ENCODE data around the gene ZBTB14. TPM values are rescaled to one million over a fixed set of nuclear protein-coding genes. Genes with fewer than 3 reads are reported as not detected.

Gene ZBTB14, protein sequence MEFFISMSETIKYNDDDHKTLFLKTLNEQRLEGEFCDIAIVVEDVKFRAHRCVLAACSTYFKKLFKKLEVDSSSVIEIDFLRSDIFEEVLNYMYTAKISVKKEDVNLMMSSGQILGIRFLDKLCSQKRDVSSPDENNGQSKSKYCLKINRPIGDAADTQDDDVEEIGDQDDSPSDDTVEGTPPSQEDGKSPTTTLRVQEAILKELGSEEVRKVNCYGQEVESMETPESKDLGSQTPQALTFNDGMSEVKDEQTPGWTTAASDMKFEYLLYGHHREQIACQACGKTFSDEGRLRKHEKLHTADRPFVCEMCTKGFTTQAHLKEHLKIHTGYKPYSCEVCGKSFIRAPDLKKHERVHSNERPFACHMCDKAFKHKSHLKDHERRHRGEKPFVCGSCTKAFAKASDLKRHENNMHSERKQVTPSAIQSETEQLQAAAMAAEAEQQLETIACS
- total RNA-seq, result 10 to 100 TPM; 11.1 to 14.9 TPM
- polyA plus RNA-seq, result 1 to 10 TPM; 6.1 to 7.2 TPM
- long read RNA-seq, donor 1, transcript ZBTB14-202 (3 exons, 1,814 nt), result major isoform, 6 of 7 reads
- long read RNA-seq, donor 1, partial matches to known transcripts, result 0 of 7 reads
- long read RNA-seq, donor 1, other reads (novel, unspliced or antisense), result 0 of 7 reads
- long read RNA-seq, donor 2, partial matches to known transcripts, result 0 of 5 reads
- long read RNA-seq, donor 2, other reads (novel, unspliced or antisense), result 0 of 5 reads
- long read RNA-seq, donor 3, partial matches to known transcripts, result 0 of 3 reads
- long read RNA-seq, donor 3, other reads (novel, unspliced or antisense), result 0 of 3 reads
- long read RNA-seq, donor 4, partial matches to known transcripts, result 0 of 1 reads
- long read RNA-seq, donor 4, other reads (novel, unspliced or antisense), result 0 of 1 reads
- long read RNA-seq, donor 5, transcript ZBTB14-202 (3 exons, 1,814 nt), result major isoform, 8 of 12 reads
- long read RNA-seq, donor 5, partial matches to known transcripts, result 0 of 12 reads
- long read RNA-seq, donor 5, other reads (novel, unspliced or antisense), result 0 of 12 reads

- H3K9ac ChIP-seq (ENCODE audit: insufficient read depth in 1 of 2, low read length in 2 of 2), result peak within 1 kb of the TSS; percentile 67 to 91
Measured at GRCh38 chr18:5295231-5295920, at the start of gene ZBTB14. Gene ZBTB14 (minus strand): TSS chr18:5295726. CDS start chr18:5293246, 2,480 bp downstream.

GRCh38 chr18:5339202-5339834 lies 43.8 kb upstream of the ZBTB14 start:
- 75 to 85% methylated on average over 2 of the region's 2 CpGs for WGBS, 2 donors
- TF ChIP-seq, protein P1, sequence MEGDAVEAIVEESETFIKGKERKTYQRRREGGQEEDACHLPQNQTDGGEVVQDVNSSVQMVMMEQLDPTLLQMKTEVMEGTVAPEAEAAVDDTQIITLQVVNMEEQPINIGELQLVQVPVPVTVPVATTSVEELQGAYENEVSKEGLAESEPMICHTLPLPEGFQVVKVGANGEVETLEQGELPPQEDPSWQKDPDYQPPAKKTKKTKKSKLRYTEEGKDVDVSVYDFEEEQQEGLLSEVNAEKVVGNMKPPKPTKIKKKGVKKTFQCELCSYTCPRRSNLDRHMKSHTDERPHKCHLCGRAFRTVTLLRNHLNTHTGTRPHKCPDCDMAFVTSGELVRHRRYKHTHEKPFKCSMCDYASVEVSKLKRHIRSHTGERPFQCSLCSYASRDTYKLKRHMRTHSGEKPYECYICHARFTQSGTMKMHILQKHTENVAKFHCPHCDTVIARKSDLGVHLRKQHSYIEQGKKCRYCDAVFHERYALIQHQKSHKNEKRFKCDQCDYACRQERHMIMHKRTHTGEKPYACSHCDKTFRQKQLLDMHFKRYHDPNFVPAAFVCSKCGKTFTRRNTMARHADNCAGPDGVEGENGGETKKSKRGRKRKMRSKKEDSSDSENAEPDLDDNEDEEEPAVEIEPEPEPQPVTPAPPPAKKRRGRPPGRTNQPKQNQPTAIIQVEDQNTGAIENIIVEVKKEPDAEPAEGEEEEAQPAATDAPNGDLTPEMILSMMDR (IDR thresholded peaks at IDR 0.05; ENCODE audit: control extremely low read depth, extremely low read depth), result no peak
- H3K27ac ChIP-seq (ENCODE audit: low read depth in 1 of 2, low read length in 1 of 2), result no peak overlapping the region

More at GRCh38 chr18:5295231-5295920, at the start of gene ZBTB14:
- Histone ChIP-seq H3K4me1 (ENCODE audit: control insufficient read depth in 5 of 5, insufficient read depth in 5 of 5, low read length in 5 of 5) (peaks cover 0 to 18% (median 5%) of the 10 kb centered on the region in 5 donors), H3K27ac (ENCODE audit: low read depth in 1 of 2, low read length in 1 of 2) (peak within 1 kb of the TSS; percentile 97 to 99), H3K9me3 (ENCODE audit: control insufficient read depth in 4 of 4, insufficient read depth in 3 of 4, low read length in 3 of 4) (no peaks in the 10 kb centered on the region), H3K4me3 (peak within 1 kb of the TSS; percentile 84), H3K36me3 (ENCODE audit: control insufficient read depth in 4 of 4, insufficient read depth in 4 of 4, low read length in 4 of 4) (peaks cover 0 to 14% (median 10%) of the 10 kb centered on the region in 4 donors), H3K27me3 (ENCODE audit: control insufficient read depth in 3 of 3, insufficient read depth in 3 of 3, low read length in 2 of 3) (no peaks in the 10 kb centered on the region)
- ATAC-seq (ENCODE audit: insufficient read depth, low FRiP score), result peak; percentile 28
- 1% methylated on average over 30 to 116 of the region's 116 CpGs for WGBS, 2 donors
- DNase-seq, result peak in 2 of 3 donors; percentile 79 to 91
- TF ChIP-seq, protein P1 (IDR thresholded peaks at IDR 0.05; ENCODE audit: control extremely low read depth, extremely low read depth), result no peak

DNA sequence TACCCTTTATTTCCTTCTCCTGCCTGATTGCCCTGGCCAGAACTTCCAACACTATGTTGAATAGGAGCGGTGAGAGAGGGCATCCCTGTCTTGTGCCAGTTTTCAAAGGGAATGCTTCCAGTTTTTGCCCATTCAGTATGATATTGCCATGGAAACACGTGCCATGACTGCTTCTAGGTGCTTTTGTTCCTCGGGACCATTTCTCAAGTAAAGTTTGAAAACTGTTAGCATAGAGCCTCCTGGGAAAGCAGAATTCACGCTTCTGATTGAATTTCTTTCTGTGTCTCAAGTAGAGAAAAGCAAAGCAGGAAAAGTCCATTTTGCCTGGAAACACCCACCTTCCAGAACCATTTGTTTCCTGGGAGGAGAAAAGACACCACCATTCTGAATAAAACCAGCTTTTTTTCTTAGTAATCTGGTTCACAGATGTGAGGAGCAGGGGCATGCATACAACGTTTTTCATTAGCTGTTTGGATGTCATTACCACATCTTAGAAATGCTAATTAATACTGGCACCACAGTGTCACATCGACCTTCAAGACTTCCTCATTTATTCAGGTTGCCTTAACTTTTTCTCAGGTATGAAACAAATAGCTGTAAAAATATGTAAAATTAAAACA lies 39.0 kb upstream of the ZBTB14 start:
- ATAC-seq (ENCODE audit: insufficient read depth, low FRiP score) (no peak), DNase-seq (no peak)
- H3K27ac ChIP-seq (ENCODE audit: low read depth in 1 of 2, low read length in 1 of 2), result no peak overlapping the region
- TF ChIP-seq, protein P1 (IDR thresholded peaks at IDR 0.05; ENCODE audit: control extremely low read depth, extremely low read depth), result no peak
- no peak overlapping the region for H3K4me3 ChIP-seq
- no peaks in the 10 kb centered on the region for H3K36me3 ChIP-seq (ENCODE audit: control insufficient read depth in 4 of 4, insufficient read depth in 4 of 4, low read length in 4 of 4)
- no peaks in the 10 kb centered on the region for H3K4me1 ChIP-seq (ENCODE audit: control insufficient read depth in 5 of 5, insufficient read depth in 5 of 5, low read length in 5 of 5)
- no peaks in the 10 kb centered on the region for H3K9me3 ChIP-seq (ENCODE audit: control insufficient read depth in 4 of 4, insufficient read depth in 3 of 4, low read length in 3 of 4)
- no peaks in the 10 kb centered on the region for H3K27me3 ChIP-seq (ENCODE audit: control insufficient read depth in 3 of 3, insufficient read depth in 3 of 3, low read length in 2 of 3)
- 33 to 37% methylated on average over 5 to 6 of the region's 6 CpGs for WGBS, 2 donors
- no peak overlapping the region for H3K9ac ChIP-seq (ENCODE audit: insufficient read depth in 1 of 2, low read length in 2 of 2)

More at GRCh38 chr18:5339202-5339834, 43.8 kb upstream of the ZBTB14 start:
- ATAC-seq (ENCODE audit: insufficient read depth, low FRiP score) (no peak), DNase-seq (no peak)
- Histone ChIP-seq H3K36me3 (ENCODE audit: control insufficient read depth in 4 of 4, insufficient read depth in 4 of 4, low read length in 4 of 4) (no peaks in the 10 kb centered on the region), H3K4me3 (no peak overlapping the region), H3K27me3 (ENCODE audit: control insufficient read depth in 3 of 3, insufficient read depth in 3 of 3, low read length in 2 of 3) (no peaks in the 10 kb centered on the region), H3K9ac (ENCODE audit: insufficient read depth in 1 of 2, low read length in 2 of 2) (no peak overlapping the region), H3K4me1 (ENCODE audit: control insufficient read depth in 5 of 5, insufficient read depth in 5 of 5, low read length in 5 of 5) (no peaks in the 10 kb centered on the region), H3K9me3 (ENCODE audit: control insufficient read depth in 4 of 4, insufficient read depth in 3 of 4, low read length in 3 of 4) (no peaks in the 10 kb centered on the region)

Measured in lung (tissue), 16 donors.